LNCAP (cell line): ENCODE data around the gene HHATL.

ENCODE experiments used
- TF ChIP-seq, protein P1 (sequence below): fragments of 450-650 bp; IDR thresholded peaks from 2 replicates; pipeline ENCODE4 v1.5.1; 2017; ENCODE audit warnings: mild to moderate bottlenecking

HHATL gene, protein sequence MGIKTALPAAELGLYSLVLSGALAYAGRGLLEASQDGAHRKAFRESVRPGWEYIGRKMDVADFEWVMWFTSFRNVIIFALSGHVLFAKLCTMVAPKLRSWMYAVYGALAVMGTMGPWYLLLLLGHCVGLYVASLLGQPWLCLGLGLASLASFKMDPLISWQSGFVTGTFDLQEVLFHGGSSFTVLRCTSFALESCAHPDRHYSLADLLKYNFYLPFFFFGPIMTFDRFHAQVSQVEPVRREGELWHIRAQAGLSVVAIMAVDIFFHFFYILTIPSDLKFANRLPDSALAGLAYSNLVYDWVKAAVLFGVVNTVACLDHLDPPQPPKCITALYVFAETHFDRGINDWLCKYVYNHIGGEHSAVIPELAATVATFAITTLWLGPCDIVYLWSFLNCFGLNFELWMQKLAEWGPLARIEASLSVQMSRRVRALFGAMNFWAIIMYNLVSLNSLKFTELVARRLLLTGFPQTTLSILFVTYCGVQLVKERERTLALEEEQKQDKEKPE

GRCh38 chr3:42702066-42702951 is at the start of gene HHATL:
Gene HHATL, minus strand, starts transcription at chr3:42702798. Its CDS starts 1,972 bp downstream, at chr3:42700826.
- TF ChIP-seq, protein P1, sequence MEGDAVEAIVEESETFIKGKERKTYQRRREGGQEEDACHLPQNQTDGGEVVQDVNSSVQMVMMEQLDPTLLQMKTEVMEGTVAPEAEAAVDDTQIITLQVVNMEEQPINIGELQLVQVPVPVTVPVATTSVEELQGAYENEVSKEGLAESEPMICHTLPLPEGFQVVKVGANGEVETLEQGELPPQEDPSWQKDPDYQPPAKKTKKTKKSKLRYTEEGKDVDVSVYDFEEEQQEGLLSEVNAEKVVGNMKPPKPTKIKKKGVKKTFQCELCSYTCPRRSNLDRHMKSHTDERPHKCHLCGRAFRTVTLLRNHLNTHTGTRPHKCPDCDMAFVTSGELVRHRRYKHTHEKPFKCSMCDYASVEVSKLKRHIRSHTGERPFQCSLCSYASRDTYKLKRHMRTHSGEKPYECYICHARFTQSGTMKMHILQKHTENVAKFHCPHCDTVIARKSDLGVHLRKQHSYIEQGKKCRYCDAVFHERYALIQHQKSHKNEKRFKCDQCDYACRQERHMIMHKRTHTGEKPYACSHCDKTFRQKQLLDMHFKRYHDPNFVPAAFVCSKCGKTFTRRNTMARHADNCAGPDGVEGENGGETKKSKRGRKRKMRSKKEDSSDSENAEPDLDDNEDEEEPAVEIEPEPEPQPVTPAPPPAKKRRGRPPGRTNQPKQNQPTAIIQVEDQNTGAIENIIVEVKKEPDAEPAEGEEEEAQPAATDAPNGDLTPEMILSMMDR, result no peak

DNA sequence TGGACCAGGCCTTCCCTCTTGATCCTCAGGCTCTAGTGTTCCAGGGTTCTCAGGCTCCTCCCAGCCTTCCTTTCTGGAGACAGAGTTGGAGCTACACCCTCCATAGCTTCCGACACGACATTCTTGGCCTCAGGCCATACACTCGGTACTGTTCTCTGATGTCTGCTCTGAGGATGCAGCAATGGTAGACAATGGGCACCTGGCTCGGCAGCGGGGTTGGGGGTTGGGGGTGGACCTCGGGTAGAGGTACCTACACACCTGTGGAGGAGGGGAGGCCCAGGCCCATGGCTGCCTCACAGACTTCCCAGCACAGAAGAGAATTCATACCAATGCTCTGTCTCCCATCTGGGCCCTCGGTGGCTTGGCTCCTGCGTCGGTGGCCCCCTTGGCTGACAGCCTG is 49.0 kb upstream of the HHATL start:
- TF ChIP-seq, protein P1, result no peak

DNA sequence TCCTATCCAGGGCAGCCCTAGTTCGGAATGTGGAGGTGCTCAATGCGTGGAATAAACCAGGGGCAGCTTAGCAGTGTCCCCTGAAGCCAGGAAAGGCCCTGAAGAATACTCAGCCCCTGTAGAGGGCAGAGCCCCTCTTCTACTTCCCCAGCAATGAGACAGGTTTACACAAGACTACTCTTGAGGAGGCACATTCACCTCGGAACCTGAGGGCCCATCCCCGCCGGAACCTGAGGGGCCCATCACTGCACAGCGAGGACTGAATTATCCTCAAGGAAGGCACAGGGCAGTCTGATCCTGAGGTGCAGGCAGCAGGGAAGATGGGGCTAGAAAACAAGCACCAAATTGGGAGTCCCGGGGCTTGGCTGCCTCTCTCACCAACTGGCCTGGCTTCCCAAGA is 48.2 kb upstream of the HHATL start:
- TF ChIP-seq, protein P1, result no peak

GRCh38 chr3:42749753-42750231 is 47.2 kb upstream of the HHATL start:
- TF ChIP-seq, protein P1, result peak; percentile 32; the same call in 1 of the 2 replicates

- TF ChIP-seq, protein P1, result no peak
Observed at GRCh38 chr3:42749025-42749752, 46.6 kb upstream of the HHATL start.

DNA sequence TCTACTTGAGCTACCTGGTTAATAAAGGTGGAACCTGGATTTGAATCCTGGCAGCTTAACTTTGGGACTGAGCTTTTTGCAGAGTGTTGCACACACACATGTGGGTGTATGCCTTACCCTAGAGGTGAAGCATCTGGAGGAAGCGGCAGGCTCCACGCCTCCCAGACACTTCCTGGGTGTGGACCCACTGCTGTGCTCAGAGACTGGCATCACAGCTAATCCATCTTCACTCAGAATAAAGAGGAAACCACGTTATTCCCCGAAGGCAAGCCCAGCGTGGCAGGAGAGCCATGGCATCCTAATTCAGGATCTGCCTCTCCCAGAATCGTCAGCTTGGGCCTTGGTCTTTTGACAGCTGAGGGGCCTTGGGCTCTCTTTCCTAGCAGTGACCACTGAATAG is 45.0 kb upstream of the HHATL start:
- TF ChIP-seq, protein P1, result no peak
